Urothelium cell line (cell line): ENCODE results near the gene WDR4.
"Not testable (repeated sequence)": the region's sequence is repeated elsewhere in the genome, so short reads cannot be mapped to it uniquely, and the experiment has no call there.

Source experiments
- DNase-seq: peaks from one replicate; pipeline ENCODE4 v3.0.0; 2011; ENCODE audit warnings: low spot score, mixed read lengths
- FAIRE-seq: peaks from 2 replicates; lab custom pipeline; 2011; peaks lifted over from hg19 to GRCh38; lab: Jason Lieb, UNC

Gene WDR4

DNA sequence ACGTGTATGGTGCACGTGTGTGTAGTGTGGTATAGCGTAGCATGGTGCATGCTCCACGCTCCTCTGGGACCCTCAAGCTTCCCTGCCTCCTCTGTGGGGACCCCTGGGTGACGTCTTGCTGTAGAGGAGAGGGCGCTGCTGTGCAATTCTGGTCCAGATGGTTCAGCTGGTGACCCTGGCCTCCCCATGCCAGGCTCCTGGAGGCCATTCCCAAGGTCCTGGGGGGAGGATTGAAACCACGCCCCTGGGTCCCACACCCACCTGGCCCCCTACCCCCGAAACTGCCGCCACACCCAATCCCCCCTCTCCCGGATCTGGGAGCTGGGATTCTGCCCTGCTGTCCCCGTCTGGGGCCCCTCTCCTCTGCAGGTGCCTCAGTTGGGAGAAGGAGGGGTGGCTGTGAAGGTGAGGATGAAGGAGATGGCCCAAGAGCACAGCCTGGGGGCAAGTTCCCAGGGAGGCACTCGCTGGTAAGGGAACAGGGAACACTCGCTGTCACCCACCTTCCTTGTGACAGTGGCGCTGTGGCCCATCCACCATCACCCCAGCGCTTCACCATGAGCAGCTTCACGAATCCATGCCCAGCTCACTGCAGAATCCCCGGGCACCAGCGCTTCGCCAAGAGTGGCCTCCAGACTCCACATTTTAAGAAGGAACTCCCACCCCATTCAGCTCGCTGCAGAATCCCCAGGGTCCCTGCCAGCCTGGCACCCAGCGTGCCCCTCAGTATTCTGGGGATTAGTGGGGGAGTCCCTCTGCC lies 38.0 kb downstream of the WDR4 start:
- FAIRE-seq (no peak), DNase-seq (no peak)

DNA sequence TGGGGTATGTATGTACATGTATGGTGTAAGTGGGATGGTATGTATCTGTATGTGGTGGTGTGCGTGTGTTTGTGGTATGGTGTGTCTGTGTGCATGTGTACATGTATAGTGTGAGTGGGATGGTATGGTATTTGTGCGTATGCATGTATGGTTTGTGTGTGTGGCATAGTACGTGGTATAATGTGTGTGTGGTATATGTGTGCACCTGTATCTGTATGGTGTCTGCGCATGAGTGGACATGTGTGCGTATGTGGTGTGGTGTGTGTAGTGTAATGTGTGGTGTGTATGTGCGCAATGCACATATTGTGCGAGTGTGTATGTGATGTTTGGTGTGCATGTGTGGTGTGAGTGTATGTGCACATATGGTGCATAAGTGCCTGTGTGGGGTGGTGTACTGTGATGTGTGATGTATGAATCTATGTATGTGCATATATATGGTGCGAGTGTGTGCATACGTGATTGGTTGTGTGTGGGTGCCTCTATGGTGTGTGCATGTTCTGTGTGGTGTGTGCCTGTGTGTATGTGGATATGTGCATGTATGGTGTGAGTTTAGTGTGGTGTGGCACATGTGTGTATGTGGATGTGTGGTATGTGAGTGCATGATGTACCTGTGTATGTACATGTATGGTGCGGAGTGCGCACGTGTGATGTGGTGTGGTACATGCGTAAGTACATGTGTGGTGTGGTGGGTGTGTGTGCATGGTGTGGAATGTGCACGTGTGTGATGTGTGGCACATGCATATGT lies 38.8 kb downstream of the WDR4 start:
- FAIRE-seq (peak; percentile 95), DNase-seq (no peak)

DNA sequence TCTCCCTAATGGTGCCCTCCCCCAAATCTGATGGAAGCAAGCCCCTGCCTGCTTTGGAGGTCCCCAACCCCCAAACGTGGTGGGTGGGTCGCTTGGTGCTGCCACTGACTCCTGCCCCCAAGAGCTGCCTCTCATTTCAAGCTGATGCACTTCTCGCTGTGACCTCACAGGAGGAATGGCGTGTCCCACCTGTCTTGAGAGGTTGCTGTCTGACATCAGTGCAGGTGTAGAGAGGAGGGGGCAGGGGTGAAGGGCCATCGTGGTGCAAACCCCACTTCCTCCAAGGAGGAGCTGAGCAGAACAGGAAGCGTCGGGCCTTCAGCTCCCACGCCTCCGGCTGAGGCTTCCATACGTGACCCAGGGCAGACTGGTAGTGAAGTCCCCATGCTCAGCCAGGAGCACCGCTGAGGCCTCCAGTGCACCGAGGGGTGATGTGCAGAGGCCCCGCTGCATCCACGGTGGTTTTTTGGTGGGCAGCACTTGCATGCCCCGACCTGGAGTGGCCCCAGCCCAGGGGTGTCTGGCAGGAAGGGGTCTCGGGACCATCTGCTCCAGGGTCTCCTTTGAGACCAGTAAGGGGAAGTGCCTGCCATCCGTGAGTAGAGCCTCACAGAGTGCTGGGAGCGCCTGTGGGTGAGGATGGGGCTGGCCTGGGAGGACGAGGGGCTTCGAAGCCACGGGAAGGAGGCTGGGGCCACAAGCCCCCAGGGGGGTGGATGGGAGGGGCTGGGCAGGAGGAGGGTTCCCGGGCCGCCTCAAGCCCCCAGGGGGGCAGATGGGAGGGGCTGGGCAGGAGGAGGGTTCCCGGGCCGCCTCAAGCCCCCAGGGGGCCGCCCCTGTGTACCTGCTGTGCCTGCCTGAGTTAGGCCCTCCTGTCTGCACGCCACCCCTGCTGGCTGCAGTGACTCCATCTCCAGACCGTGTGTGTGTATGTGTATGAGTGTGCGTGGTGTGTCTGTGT lies 39.8 kb downstream of the WDR4 start:
- FAIRE-seq (no peak), DNase-seq (no peak)

DNA sequence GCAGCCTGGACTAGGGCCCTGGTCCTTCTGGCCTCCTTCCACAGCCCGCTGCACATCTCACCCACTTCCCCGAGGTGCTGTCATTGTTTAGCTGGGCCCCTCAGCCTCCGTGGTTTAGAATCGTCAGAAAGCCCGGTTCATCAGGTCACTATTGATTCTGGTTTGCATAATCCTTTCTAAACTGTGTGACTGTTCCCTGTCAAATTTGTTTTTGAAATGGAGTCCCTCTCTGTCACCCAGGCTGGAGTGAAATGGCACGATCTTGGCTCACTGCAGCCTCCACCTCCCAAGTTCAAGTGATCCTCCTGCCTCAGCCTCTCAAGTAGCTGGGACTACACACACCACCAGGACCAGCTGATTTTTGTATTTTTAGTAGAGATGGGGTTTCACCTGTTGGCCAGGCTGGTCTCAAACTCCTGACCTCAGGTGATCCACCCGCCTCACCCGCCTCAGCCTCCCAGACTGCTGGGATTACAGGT lies 41.1 kb downstream of the WDR4 start:
- not testable (repeated sequence) for DNase-seq, FAIRE-seq

DNA sequence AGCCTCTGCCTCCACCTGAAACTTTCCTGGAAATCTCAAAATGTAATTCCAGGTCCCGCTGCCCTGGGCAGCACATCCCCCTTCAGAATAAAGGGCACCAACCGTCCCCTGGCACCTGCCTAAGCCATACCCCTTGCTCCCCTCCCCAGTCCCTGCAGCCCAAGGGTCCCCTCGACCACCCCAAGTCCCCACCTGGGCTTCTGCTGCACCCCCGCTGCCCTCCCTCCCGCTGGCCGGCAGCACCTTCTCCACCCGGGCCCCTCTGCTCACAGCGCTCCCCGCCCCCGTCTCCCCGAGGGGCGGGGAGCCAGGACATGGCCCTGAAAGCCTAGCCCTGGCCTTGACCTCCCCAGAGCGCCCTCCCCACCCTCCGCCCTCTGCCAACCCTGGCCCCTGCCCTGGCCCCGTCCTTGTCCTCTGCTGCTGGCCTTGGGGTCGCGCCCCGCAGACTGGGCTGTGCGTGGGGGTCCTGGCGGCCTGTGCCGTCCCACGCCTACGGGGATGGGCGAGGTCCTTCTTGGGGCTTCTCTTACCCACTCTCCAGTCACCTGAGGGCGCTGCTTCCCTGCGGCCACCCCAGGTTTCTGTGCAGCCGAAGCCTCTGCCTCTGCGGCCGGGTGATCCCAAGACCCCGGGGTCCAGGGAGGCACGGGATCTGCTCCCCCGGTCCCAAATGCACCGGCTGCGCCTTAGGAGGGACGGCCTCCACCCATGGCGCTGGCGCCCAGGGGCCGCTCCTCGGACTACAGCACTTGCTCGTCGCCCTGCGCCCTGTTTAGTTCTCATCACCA lies 41.7 kb downstream of the WDR4 start:
- DNase-seq (no peak), FAIRE-seq (no peak)

DNA sequence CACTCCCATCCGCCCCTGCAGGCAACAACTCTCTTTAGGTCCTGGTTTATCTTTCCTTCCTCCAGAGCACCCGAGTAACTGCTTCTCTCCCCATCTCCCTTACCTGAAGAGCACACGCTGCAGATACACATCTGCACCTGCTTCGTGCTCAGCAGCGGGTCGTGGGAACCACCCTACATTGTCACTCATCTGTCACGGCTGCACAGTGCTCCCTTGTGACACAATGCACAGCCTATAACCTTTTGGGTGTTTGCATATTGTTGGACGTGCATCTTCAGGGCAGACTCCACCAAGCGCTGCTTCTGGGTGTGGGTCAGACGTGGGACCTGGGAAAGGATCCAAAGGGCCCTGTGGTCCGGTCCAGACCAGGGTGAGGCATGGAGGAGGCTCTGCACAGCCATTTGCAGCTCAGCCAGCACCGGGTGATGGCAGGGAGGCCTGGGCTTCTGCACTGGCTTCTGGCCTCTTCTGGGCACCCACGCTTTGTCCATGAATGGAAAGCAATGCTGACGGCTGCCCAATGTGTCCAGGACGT lies 42.5 kb downstream of the WDR4 start:
- DNase-seq: no peak
- no peak for FAIRE-seq

DNA sequence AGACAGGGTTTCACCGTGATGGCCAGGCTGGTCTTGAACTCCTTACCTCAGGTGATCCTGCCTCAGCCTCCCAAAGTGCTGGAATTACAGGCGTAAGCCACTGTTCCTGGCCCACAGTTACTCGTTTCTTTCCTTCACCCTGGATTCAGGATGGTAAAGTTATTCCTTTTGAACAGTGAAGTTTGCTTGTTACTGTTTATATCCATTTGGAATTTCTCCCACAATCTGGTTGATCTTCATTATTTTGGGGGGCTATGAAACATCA lies 43.0 kb downstream of the WDR4 start:
- FAIRE-seq: no peak
- no peak for DNase-seq

DNA sequence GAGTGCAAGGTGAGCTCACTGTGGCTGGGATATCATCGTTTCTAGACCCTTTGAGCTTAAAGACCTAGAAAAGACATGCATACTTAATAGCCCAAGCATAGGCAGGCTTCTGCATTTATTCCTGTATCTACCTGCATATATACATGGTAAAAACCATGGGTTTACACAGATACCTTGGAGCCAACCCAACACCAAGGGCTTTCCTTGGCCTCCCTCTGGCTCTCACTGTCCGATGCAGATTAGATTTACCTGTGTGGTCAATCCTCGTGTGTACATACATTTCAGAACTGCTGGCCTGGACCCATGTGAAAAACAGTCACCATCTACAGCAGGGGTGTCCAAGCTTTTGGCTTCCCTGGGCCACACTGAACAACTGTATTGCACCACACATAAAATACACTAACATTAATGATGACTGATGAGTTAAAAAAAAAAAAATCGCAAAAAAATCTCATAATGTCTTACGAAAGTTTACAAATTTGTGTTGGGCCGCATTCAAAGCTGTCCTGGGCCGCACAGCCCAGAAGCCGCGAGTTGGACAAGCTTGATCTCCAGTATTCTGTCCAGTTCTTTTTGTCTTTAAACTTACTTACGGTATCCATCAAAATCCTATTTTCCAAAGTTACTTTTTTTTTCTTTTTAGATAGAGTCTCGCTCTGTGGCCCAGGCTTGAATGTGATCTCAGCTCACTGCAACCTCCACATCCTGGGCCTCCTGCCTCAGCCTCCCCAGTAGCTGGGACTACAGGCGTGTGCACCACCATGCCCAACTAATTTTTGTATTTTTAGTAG lies 43.5 kb downstream of the WDR4 start:
- DNase-seq: no peak
- no peak for FAIRE-seq

DNA sequence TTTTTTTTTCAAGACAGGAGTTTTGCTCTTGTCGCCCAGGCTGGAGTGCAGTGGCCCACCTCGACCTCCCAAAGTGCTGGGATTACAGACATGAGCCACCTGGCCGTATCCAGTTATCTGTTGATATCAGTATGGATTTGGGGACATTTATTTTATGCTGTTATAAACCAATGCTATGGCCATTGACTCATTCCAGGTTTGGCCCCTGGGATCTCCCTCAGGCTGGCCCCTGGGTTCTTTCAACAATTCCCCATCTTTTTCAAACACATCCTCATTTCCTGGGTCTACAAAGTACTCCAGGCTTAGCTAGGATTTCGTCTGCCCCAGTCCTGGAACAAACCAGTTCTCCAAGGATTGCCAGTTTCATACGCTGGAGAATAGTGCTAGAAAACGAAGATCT lies 44.1 kb downstream of the WDR4 start:
- no peak for DNase-seq

DNA sequence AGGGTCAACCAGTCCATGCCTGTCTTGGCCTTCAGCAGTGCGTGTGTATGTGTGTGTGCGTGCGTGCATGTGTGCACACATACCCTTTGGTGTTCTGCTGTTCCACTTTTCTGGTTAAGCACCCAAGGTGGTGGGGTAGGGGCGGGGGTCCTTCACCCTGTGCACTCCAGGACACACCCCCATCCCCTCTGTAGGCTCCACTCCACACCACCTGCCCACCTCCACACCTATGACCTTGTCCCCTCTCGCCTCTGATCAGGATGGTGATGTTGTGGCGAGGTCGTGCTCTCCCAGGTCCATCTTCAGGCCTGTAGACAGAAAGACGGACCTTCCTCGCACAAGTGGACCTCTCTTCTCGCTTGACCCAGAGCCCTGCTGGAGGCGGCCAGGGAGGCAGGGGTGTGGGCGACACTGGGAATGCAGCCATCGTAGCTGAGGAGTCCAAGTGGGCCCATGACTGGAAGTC lies 44.6 kb downstream of the WDR4 start:
- no peak for DNase-seq
- FAIRE-seq: no peak

More for the DNA sequence above, 44.1 kb downstream of the WDR4 start:
- no peak for FAIRE-seq

DNA sequence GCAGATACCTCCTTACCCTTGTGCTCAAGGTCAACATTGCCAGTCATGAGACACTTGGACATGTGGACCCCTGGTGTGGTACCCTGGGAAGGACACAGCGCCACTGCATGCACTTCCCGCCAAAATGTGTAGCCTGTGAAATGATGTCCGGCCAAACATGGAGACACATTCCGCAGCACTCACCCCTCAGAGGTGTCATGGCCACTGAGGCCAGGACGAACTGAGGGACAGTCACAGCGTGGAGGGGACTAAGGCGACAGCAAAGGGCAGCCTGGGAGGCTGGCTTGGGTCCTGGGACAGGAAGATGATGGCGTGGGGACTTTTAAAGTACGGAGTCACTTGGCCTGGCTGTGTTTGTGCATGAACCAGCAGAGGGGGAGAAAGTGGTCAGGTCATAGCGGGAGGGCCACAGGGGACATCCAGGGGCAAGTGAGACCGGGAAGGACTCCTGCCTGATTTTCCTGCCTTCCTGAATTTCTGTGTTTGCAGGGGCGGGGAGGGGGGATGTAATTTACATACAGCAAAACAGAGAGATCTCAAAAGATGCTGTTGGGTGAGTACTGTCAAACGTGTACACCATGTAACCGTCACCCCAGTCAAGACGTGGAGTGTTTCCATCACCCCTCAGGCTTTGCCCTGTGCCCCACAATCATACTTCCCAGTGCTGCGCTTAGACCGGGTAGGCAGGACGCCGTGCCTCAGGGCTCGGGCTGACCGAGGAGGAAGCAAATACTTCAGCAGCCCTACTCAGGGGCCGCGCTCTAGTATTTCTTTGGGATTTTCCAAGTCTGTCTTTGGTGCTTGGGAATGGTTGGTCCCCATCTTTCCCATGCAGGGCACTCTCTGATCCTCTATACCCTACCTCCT lies 45.2 kb downstream of the WDR4 start:
- DNase-seq: no peak
- FAIRE-seq: no peak

DNA sequence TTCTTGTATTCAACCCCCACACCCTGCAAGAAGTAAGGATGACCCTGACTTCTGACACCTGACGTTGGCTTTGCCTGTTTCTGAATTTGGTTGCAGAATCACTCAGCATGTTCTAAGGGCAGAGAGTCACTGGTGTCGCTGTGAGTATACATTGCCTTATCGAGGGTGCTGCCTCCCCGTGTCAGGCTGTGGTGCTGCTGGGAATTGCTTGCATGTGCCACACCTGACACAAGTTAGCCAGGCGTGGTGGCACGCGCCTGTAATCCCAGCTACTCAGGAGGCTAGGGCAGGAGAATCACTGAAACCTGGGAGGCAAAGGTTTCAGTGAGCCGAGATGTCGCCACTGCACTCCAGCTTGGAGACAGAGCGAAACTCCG lies 45.9 kb downstream of the WDR4 start:
- FAIRE-seq (no peak), DNase-seq (no peak)

DNA sequence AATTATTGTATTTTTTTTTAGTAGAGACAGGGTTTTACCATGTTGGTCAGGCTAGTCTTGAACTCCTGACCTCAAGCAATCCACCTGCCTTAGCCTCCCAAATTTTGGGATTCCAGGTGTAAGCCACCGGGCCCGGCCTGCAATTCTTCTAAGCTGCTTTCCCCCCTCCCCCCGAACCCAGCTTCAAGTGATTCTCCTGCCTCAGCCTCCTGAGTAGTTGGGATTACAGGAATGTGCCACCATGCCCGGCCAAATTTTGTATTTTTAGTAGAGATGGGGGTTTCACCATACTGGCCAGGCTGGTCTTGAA lies 47.1 kb downstream of the WDR4 start:
- FAIRE-seq, DNase-seq: not testable (repeated sequence)

DNA sequence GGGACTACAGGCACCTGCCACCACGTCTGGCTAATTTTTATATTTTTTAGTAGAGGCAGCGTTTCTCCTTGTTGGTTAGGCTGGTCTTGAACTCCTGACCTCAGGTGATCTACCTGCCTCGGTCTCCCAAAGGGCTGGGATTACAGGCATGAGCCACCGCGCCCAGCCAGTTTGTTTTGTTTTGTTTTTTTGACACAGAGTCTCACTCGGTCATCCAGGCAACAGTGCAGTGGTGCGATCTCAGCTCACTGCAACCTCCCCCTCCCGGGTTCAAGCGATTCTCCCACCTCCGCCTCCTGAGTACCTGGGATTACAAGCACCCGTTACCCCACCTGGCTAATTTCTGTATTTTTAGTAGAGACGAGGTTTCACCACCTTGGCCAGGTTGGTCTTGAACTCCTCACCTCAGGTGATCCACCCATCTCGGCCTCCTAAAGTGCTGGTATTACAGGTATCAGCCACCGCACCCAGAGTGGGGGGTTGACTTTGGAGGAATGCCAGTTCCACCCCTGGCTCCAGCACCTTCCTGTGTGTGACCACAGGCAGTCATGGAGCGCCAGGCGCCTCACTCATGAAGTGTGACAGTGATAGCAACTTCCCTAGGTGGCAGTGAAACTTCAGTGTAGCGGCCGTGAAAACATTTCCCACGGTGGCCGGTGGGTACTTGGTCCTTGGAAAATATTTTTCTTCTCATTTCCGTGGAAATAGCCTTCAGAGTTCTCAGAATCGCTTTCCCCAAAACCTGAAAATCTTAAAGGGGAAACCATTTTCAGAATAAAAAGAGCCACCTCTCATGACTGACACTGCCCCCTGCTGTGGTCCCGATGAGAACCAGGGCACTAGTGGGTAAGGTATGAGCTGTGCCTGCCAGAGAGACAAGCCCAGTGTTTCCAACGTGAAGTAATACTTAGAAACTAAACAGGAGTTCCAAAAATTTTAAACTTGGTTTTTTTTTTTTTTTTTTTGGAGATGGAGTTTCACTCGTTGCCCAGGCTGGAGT lies 48.6 kb downstream of the WDR4 start:
- no peak for FAIRE-seq
- no peak for DNase-seq

DNA sequence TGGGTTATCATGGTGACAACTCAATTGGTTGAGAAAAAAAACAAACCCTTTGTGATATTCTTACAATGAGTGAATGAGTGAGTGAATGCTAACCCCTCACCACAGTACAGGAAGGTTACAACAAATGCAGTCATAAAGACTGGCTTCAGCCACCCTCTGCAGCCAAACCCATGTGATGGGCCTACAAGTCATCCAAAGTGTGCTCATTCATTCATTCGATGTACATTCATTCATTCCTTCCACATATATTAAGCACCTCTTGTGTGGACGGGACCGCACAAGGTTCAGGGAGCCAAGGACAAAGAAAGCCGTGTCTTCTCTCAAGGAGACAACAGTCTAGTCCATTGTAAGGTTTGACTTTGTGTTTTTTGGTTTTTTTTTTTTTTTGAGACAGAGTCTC lies 49.4 kb downstream of the WDR4 start:
- FAIRE-seq: no peak
- DNase-seq: no peak

DNA sequence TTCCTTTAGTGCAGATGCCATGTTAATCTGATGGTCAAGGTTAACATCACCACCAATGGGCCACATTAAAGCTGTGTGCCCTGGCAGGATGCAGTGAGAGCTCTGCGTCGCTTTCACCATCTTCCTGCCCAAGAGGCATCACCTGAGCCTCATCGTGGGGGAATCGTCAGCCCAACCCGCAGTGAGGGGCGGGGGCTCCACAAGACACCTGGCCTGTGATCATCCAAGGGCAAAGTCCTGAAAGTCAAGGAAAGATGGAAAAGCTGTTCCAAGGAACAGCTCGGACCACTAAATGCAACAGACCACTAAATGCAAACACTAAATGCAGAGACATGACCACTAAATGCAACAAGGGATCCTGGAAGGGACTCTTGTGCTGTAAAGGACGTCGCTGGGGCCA lies 49.9 kb downstream of the WDR4 start:
- no peak for DNase-seq

DNA sequence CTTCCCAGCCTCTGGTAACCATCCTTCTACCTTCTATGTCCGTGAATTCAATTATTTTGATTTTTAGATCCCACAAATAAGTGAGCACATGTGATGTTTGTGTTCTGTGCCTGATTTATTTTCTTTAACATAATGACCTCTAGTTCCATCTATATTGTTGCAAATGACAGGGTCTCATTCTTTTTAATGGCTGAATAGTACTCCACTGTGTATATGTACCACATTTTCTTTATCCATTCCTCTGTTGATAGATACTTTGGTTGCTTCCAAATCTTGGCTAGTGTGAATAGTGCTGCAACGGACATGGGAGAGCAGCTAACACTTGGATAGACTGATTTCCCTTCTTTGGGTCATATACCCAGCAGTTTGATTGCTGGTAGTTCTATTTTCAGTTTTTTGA lies 51.8 kb downstream of the WDR4 start:
- FAIRE-seq (no peak), DNase-seq (no peak)

More for the DNA sequence above, 49.9 kb downstream of the WDR4 start:
- FAIRE-seq: no peak
